GM19328 (cell line): ENCODE data around the gene LRRK1.

Experiments used
- ATAC-seq: cut with Tn5 transposase; IDR thresholded peaks from one replicate; pipeline ENCODE4 v1.9.1; 2021; ENCODE audit warnings: mild to moderate bottlenecking, moderate library complexity; ENCODE audit not compliant: unreplicated experiment

Gene LRRK1

GRCh38 chr15:101107625-101108460 is 188.7 kb downstream of the LRRK1 start:
- no peak for ATAC-seq

- ATAC-seq: no peak
Observed at GRCh38 chr15:101108461-101108775, 189.3 kb downstream of the LRRK1 start.

- ATAC-seq: no peak
Observed at GRCh38 chr15:101108791-101109190, 189.6 kb downstream of the LRRK1 start.

- ATAC-seq: no peak
Observed at GRCh38 chr15:101110681-101111569, 191.8 kb downstream of the LRRK1 start.

GRCh38 chr15:101111570-101112262 is 192.6 kb downstream of the LRRK1 start:
- ATAC-seq: no peak

- no peak for ATAC-seq
Observed at GRCh38 chr15:101112336-101113113, 193.4 kb downstream of the LRRK1 start.

GRCh38 chr15:101113114-101114005 is 194.2 kb downstream of the LRRK1 start:
- no peak for ATAC-seq

- no peak for ATAC-seq
Observed at GRCh38 chr15:101114166-101114565, 195.0 kb downstream of the LRRK1 start.

GRCh38 chr15:101114610-101115009 is 195.5 kb downstream of the LRRK1 start:
- ATAC-seq: no peak

GRCh38 chr15:101115393-101115785 is 196.2 kb downstream of the LRRK1 start:
- no peak for ATAC-seq

- no peak for ATAC-seq
Observed at GRCh38 chr15:101115786-101116680, 196.9 kb downstream of the LRRK1 start.

- no peak for ATAC-seq
Observed at GRCh38 chr15:101116681-101116976, 197.5 kb downstream of the LRRK1 start.

GRCh38 chr15:101118116-101118515 is 199.0 kb downstream of the LRRK1 start:
- ATAC-seq: no peak

GRCh38 chr15:101118615-101119014 is 199.5 kb downstream of the LRRK1 start:
- ATAC-seq: no peak

GRCh38 chr15:101119181-101119580 is 200.0 kb downstream of the LRRK1 start:
- no peak for ATAC-seq
